HG03064 (cell line): ENCODE data around the gene CA12.

ENCODE experiments used
- ATAC-seq: cut with Tn5 transposase; IDR thresholded peaks from one replicate; pipeline ENCODE4 v1.9.1; 2021; ENCODE audit warnings: low read depth; ENCODE audit not compliant: unreplicated experiment

The CA12 gene

DNA sequence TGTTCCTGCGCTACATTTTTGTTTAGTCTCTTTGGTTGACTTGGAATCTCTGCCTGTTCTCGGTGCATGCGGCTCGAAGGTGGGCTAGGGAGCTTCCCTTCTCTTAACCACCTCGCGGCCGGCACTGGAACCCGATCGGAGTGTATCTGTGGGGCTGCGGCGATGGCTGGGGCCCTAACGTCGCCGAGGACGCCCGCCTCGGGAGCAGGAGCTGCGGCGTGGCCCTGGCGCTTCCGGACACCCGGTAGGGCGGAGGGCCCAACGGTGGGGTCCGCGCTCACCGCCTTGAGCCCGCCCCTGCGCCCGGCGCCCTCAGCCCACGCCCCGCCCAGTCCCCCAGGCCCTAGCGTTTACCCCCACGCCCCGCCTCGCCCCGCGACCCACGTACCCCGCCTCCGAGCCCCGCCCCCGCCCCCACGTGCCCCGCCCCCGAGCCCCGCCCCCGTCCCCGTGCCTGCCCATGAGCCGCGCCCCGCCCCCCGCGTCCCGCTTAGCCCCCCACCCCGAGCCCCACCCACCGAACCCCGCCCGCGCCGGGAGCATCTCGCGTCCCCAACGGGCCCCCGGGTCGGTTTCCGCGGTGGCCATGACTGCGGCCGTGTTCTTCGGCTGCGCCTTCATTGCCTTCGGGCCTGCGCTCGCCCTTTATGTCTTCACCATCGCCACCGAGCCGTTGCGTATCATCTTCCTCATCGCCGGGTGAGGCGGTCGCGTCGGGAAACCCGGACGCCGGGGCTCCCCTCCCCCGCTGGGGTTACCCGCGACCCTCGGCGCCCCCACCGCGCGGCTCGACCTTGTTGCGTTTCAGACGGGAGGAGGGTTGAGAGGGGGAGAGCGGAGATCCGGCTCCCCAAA is 104.4 kb downstream of the CA12 start, which contains the start of gene APH1B:
Gene APH1B (plus strand): TSS at position 568 of the 855 bp plus-strand sequence. CDS start 19 bp downstream, at position 587.
- no peak for ATAC-seq

DNA sequence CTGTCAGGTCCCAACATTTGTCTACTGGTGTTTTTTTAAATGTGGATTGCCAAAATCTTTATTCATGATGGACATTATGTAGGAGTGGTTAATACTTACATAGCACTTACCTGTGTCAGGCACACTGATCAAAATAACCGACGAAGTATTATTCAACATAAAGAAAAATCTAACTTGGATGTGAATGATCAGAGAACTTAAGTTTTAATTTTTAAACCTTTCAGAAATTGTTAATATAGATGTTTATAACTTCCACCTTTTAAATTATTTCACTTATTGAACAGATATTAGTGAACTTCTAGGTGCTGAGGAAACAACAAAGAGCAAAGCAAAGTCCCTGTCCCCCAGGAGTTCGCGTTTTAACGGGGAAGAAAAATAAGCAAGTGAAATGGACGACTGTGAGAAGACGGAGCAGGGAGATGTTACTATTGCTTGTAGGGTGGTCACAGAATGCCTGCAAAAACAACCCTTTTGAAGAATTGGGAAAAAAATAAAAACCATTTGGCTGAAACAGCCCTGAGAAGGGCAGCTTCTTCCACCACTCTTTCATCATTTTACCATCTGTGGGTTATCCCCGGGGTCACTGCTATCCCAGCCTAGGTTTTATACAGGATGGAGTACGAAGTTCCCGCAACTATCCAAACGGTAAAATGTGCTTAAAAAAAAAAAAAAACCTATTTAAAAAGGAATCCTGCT is 105.2 kb downstream of the CA12 start:
- ATAC-seq: no peak

GRCh38 chr15:63274427-63274826 is 107.2 kb downstream of the CA12 start:
- ATAC-seq: no peak
